GM23338 (cell line): Measurements from ENCODE around the gene DERA. TPM values are rescaled to one million over a fixed set of nuclear protein-coding genes. Genes with fewer than 3 reads are reported as not detected.

Source experiments
- polyA plus RNA-seq: library from polyadenylated mRNA; unstranded; fragments of >200 nt; fragmentation: Nextera tagmentation; extraction: Ambion mirVana; gene quantifications from 2 replicates; pipeline ENCODE4 v1.2.1, GENCODE V29; 2016
- total RNA-seq: library from RNA; depleted of rRNA; stranded (reverse); fragments of >200 nt; shearing (Covaris generic); gene quantifications from 2 replicates; pipeline ENCODE4 v1.2.3, GENCODE V29; 2014; rRNA removed

Gene DERA
- total and polyA plus RNA-seq, 2 experiments from 2014 or later, result 20.4 to 27.3 TPM

Other genes with a start within 250 kb of the DERA start
- 3.5 and 7.3 TPM in 2 replicates for gene EPS8, start 121.9 kb upstream of the DERA start, total RNA-seq
- 2.6 and 5.4 TPM in 2 replicates for gene EPS8, start 121.9 kb upstream of the DERA start, polyA plus RNA-seq
- gene STRAP, start 28.9 kb upstream of the DERA start, total RNA-seq, result 229 and 236 TPM in 2 replicates
- 403 and 408 TPM in 2 replicates for gene STRAP, start 28.9 kb upstream of the DERA start, polyA plus RNA-seq